HG03060 (cell line): Measurements from ENCODE around the gene C8G.

Experiments used
- ATAC-seq: cut with Tn5 transposase; IDR thresholded peaks from one replicate; pipeline ENCODE4 v1.9.1; 2021; ENCODE audit warnings: low read depth, moderate number of reproducible peaks; ENCODE audit not compliant: unreplicated experiment

Gene C8G

DNA sequence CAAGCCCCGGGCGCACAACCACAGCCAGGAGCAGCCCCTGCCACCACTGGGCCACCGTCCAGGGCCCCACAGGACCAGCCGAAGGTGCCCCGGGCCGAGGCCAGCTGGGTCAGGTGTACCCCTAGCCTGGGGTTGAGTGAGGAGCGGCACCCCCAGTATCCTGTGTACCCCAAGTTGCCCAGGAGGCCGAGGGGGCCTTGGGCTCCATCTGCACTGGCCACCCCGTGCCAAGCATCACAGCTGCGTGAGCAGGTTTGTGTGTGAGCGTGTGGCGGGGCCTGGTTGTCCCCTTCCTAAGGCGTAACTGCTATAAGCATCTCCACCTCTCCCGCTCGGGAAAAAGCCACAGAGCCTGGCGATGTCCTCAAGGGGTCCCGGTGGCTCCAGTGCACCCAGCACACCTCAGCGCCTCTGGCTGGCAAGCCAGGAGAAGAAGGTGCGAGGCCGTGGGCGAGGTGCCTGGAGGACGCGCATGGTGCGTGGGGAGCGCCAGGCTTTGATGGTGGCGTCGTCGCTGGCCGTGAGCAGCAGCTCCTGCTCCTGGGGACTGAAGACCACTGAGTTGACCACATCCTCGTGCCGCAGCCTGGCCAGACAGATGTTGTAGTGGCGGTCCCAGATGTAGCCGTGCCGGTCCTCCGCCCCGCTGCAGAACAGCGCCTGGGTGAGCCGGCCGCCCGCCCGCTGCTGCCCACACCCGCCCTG, 4.4 kb upstream of the C8G start:
- no peak for ATAC-seq

GRCh38 chr9:136941231-136942111, 3.6 kb upstream of the C8G start:
- ATAC-seq, result no peak

DNA sequence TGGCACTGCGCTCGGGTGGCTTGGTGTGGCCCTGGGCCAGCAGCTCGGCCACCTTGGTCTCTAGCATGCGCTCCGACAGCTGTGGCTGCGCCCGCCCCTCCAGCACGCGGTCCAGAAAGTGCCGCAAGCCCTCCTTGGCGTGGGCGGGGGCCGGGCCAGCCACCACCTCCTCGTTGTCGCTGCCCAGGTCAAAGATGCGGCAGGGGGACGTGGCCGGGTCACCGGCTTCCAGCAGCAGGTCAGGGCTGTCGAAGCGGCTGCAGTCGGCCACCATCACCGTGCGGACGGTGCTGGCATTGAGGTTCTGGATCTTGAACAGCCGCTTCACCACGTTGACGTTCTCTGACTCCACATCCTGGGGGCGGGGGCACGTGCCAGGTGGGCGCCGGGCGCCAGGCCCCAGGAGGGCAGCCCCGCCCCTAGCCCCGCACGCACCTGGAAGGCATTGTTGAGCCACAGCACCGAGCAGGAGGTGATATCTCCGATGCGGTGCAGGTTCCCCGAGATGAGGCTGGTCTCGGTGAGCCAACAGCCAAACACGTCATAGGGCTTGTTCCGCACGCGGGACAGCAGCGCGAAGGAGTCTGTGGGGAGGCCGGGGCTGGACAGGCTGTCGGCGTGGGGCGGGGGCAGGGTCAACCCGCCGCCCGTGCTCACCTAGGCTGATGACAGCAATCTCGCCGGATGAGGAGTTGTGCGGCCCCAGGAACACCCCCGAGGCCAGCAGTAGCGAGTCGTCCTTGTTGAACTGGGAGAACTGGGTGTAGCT, 2.7 kb upstream of the C8G start:
- no peak for ATAC-seq

GRCh38 chr9:136942881-136943230, 2.2 kb upstream of the C8G start:
- ATAC-seq, result no peak

- ATAC-seq, result peak; percentile 13
Measured at GRCh38 chr9:136943291-136944211, 1.5 kb upstream of the C8G start.

- peak; percentile 7 for ATAC-seq
Measured at GRCh38 chr9:136944212-136944518, 878 bp upstream of the C8G start.

DNA sequence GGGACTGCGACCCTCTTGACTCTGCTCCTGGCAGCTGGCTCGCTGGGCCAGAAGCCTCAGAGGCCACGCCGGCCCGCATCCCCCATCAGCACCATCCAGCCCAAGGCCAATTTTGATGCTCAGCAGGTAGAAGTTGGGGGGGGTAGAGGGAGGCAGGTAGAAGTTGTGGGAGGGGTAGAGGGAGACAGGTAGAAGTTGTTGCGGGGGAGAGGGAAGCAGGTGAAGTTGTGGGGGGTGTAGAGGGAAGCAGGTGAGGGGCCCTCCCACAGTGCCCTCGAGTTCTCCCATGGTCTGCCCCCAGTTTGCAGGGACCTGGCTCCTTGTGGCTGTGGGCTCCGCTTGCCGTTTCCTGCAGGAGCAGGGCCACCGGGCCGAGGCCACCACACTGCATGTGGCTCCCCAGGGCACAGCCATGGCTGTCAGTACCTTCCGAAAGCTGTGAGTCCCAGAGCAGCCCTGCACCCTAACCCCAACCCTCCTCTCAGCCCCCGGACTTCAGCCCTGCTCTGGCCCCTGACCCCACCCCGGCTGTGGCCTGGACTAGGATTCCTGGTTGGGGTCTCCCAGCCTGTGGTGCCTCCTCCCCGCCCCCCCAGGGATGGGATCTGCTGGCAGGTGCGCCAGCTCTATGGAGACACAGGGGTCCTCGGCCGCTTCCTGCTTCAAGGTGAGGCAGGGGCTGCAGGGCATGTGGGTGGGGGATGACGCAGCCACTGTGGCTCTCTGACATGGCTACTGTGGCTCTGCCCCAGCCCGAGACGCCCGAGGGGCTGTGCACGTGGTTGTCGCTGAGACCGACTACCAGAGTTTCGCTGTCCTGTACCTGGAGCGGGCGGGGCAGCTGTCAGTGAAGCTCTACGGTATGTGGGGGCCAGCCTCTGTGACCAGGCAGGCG, 537 bp downstream of the C8G start:
- no peak for ATAC-seq

DNA sequence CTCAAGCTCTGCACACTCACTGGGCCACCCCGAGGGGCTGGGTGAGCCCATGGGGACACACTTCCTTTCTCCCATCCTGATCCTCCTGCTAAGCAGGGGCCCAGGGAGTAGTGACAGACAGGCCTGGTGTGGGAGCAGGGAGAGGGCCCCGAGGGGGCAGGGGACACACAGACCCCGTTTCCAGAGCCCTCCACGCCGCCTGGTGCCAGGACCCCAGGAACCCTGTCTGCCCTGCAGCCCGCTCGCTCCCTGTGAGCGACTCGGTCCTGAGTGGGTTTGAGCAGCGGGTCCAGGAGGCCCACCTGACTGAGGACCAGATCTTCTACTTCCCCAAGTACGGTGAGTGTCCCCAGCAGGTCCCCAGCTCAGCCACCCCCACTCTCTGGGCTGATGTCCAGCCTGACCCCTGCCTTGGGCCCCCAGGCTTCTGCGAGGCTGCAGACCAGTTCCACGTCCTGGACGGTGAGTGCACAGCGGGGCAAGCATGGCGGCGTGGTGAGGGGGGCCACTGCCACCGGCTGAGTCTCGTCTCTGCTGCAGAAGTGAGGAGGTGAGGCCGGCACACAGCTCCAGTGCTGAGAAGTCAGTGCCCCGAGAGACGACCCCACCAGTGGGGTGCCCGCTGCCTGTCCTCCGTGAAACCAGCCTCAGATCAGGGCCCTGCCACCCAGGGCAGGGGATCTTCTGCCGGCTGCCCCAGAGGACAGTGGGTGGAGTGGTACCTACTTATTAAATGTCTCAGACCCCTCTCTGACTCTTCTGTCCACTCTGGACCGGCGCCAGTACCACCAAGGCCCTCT, 1.4 kb downstream of the C8G start:
- no peak for ATAC-seq

GRCh38 chr9:136947028-136947891, 2.2 kb downstream of the C8G start:
- no peak for ATAC-seq

DNA sequence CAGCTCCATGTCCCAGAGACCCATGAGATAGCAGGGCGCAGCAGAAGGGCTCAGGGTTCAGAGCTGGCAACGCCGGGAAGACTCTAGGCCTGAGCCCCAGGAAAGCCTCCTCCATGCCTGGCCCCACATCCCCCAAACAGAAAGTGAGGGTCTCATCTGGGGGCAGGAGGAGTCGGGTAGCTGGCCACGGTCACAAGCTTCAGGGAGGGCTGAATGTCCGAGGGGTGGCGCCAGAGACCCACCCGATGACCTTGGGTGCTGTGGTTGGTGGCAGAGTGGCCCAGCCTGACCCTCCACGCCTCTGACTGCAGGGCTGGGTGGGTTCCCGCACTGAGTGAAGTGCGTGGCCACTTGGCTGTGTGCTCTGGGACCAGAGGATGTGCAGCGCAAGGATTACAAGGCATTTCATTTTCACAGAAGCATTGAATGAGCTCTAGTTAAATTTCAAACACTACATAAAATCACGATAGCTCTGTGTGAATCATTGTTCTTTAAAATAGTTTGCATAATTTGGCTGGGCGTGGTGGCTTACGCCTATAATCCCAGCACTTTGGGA, 3.0 kb downstream of the C8G start:
- no peak for ATAC-seq

GRCh38 chr9:136949239-136949816, 4.3 kb downstream of the C8G start:
- ATAC-seq, result no peak

DNA sequence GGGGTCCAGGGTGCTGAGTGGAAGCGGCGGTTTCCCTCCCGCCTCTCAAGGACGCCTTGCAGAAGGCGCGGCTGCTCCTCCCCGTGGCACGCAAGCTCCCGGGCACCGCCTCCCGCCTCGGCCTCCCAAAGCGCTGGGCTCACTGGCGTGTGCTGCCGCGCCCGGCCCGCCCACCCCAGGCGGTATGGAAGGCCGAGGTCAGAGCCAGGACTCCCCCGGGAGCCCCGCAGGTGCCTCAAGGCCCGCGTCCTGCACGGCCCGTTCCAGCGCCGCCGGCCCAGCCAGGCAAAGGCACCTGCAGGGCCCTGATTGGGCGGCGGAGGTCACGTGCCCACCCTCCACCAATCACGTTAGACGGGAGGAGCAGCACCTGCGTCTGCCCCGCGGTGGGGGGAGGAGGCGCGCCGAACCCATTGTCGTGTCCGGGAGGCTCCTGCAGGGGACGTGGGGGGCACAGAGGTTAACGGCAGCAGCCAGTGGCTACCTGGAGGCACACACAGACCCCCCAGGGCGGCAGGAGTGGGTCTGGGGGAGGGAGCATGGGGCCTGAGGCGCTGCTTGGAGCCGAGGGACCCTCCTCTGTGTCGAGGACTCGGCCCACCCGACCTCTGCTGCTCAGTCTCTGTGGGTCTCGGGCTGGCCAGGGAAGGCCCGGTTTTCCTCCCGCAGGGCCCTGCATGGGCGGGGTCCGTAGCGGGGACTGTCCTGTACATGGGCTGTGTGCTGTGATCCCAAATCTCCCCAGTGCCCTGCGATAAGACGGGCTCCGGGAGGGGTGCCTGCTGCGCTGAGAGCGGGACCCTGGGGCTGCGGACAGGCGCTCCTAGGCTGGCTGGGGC, 5.0 kb downstream of the C8G start:
- ATAC-seq, result peak; percentile 65

GRCh38 chr9:136950656-136951276, 5.7 kb downstream of the C8G start:
- ATAC-seq, result no peak

GRCh38 chr9:136951541-136952320, 6.7 kb downstream of the C8G start, which contains the start of gene LCN12:
LCN12 (plus strand) TSS chr9:136952273; CDS start chr9:136952328, 55 bp downstream.
- ATAC-seq, result no peak

GRCh38 chr9:136952321-136952850, 7.3 kb downstream of the C8G start:
- ATAC-seq, result no peak
